H54 (cell line): Measurements from ENCODE around the gene SF3B1.
A peak's percentile ranks its signal among the peaks of the same experiment; 100 is the strongest.
"Not testable (repeated sequence)": the region's sequence is repeated elsewhere in the genome, so short reads cannot be mapped to it uniquely, and the experiment has no call there.

Source experiments
- DNase-seq: peaks from one replicate; pipeline ENCODE4 v3.0.0; 2011; ENCODE audit warnings: low spot score, mixed read lengths; ENCODE audit not compliant: insufficient read length
- FAIRE-seq: peaks from 3 replicates; lab custom pipeline; 2011; peaks lifted over from hg19 to GRCh38; lab: Jason Lieb, UNC
- POLR2A ChIP-seq: IDR thresholded peaks from 2 replicates; pipeline ENCODE4 v1.6.1; 2011; ENCODE audit warnings: low read depth, mild to moderate bottlenecking, low read length

SF3B1 gene

GRCh38 chr2:197353393-197354168 is 81.2 kb downstream of the SF3B1 start:
- TF ChIP-seq POLR2A, result no peak
- DNase-seq (no peak), FAIRE-seq (no peak)

- DNase-seq (no peak), FAIRE-seq (no peak)
- TF ChIP-seq POLR2A, result no peak
Observed at GRCh38 chr2:197349699-197350098, 85.1 kb downstream of the SF3B1 start.

DNA sequence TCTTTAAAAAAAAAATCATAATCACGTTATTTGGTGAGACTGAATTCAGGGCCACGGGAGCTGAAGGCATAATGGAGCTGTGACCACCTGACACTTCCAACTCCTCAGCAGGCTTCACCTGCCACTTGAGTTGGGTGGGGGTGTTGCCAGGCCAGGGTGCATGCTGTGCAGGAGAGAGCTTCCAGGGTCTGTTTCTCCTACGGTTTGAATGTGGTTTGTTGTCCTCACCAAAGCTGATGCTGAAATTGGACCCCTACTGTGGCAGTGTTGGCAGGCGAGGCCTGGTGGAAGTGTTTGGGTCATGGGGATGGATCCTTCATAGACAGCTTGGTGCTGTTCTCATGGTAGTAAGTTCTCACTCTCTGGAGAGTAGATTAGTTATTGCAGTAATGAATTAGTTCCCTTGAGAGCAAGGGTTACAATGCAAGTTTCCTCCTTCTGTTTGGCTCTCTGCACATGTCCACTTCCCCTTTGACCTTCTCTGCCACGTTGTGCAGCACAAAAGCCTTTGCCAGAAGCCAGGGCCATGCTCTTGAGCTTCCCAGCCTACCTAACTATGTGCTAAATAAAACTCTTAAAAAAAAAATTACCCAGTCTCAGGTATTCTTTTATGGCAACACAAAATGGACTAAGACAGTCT is 86.0 kb downstream of the SF3B1 start:
- DNase-seq (no peak), FAIRE-seq (no peak)
- TF ChIP-seq POLR2A, result no peak

- no peak for TF ChIP-seq POLR2A
- FAIRE-seq (no peak), DNase-seq (peak; percentile 33)
Observed at GRCh38 chr2:197345846-197346370, 88.9 kb downstream of the SF3B1 start.

DNA sequence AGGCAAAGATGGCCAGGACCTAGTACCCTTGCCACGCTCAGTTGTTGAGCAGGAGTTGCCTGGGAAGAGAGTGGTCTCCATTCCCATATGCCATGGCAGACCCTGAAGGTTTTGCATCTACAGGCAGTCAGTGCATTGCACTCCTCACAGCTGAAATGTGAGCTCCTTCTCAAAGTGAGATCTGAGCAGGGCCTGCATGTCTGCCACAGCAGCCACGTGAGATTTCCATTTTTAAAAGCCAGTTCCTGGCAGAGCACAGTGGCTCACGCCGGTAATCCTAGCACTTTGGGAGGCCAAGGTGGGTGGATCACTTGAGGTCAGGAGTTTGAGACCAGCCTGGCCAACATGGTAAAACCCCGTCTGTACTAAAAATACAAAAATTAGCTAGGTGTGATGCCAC is 90.9 kb downstream of the SF3B1 start:
- not testable (repeated sequence) for FAIRE-seq, DNase-seq

DNA sequence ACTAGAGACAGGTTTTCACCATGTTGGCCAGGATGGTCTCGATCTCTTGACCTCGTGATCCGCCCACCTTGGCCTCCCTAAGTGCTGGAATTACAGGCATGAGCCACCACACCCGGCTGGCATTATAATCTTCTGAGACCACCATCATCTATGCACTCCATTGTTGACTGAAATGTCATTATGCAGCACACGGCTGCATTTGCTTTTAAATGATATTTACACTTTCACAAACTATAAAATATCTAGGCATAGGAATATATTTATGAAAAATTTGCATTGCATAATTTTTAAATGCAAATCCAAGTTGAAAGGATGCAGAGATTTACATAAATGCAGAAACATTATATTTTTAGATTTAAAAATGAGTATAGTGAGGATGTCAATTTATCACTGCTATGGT is 94.2 kb downstream of the SF3B1 start:
- no peak for FAIRE-seq
- no peak for DNase-seq
- TF ChIP-seq POLR2A, result no peak
